SH-SY5Y (cell line): ENCODE data around the gene NPTX2.

Experiments used
- GATA2 ChIP-seq: IDR thresholded peaks from 2 replicates; pipeline ENCODE4 v1.6.1; 2011; ENCODE audit warnings: mild to moderate bottlenecking, low read depth, low read length
- GATA3 ChIP-seq: IDR thresholded peaks from 2 replicates; pipeline ENCODE4 v1.6.1; 2011; ENCODE audit warnings: low read depth, mild to moderate bottlenecking, low read length, moderate library complexity

DNA sequence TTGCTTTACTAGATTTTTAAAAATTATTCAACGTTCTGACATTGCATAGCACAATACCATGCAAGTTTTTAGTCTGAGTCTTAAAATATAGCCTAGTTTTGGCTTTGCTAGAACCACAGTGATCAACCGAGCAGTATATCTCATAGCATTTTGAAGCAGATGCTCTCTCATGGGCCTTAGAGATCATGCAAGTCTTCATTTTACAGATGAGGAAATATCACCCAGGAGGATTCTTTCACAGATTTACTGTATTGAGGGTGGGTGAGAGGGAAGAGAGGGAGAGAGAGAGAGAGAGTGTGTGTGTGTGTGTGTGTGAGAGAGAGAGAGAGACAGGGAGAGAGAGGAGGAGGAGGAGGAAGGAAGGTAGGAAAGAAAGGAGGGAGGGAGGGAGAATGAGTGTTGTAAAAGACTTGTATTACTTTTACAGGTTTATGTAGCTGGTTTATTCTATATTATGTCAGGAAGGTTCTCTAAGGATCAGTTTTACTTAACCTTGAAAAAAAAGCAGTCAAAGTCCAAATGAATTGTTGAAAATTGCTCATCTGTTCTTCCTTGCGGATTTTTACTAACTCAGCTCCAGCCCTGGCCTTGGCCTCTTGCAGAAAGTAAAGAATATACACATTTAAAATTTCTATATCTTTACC is 14.2 kb upstream of the NPTX2 start:
- TF ChIP-seq GATA2 = no peak
- TF ChIP-seq GATA3 = no peak
